Measurements from ENCODE around the gene CDK5RAP2. TPM values are rescaled to one million over a fixed set of nuclear protein-coding genes. Genes with fewer than 3 reads are reported as not detected.

The CDK5RAP2 gene
- total RNA-seq, 4 donors from 2014 or later: 41.6 to 77.2 (median 43.2) TPM

DNA sequence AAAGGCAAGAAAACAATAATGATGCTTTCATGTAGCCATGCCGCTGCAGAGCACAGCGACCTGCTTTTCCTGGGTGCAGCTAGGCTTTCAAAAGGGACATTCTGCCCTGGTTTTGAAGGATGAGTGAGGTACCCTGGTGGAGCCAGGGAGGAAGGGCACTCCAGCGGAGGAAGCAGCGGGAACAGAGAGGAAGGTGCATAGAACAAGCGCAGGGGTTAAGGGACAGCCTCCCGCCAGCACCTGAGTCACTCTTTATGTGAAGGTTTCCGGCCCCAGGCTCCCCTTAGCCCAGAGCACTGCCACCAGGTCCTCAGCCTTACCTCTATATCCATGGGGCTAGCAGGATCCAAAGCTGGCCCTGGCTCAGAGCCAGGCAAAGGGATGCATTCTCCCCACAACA, 221.1 kb downstream of the CDK5RAP2 start:
- H3K9me3 ChIP-seq: no peaks in the 10 kb centered on the region
- H3K27ac ChIP-seq: no peak overlapping the region
- WGBS, 2 donors (ENCODE audit: low coverage in 1 of 2): 72 to 82% methylated on average over 2 to 7 of the region's 7 CpGs
- no peaks in the 10 kb centered on the region for H3K27me3 ChIP-seq
- no peak overlapping the region for H3K4me3 ChIP-seq
- ATAC-seq: no peak
- no peak for TF ChIP-seq POLR2AphosphoS5 (IDR thresholded peaks at IDR 0.05)
- no peak for TF ChIP-seq EP300 (IDR thresholded peaks at IDR 0.05)
- TF ChIP-seq, protein P1, sequence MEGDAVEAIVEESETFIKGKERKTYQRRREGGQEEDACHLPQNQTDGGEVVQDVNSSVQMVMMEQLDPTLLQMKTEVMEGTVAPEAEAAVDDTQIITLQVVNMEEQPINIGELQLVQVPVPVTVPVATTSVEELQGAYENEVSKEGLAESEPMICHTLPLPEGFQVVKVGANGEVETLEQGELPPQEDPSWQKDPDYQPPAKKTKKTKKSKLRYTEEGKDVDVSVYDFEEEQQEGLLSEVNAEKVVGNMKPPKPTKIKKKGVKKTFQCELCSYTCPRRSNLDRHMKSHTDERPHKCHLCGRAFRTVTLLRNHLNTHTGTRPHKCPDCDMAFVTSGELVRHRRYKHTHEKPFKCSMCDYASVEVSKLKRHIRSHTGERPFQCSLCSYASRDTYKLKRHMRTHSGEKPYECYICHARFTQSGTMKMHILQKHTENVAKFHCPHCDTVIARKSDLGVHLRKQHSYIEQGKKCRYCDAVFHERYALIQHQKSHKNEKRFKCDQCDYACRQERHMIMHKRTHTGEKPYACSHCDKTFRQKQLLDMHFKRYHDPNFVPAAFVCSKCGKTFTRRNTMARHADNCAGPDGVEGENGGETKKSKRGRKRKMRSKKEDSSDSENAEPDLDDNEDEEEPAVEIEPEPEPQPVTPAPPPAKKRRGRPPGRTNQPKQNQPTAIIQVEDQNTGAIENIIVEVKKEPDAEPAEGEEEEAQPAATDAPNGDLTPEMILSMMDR (IDR thresholded peaks at IDR 0.05): no peak
- TF ChIP-seq POLR2A (IDR thresholded peaks at IDR 0.05): no peak
- H3K36me3 ChIP-seq: no peaks in the 10 kb centered on the region
- H3K4me1 ChIP-seq: no peaks in the 10 kb centered on the region

DNA sequence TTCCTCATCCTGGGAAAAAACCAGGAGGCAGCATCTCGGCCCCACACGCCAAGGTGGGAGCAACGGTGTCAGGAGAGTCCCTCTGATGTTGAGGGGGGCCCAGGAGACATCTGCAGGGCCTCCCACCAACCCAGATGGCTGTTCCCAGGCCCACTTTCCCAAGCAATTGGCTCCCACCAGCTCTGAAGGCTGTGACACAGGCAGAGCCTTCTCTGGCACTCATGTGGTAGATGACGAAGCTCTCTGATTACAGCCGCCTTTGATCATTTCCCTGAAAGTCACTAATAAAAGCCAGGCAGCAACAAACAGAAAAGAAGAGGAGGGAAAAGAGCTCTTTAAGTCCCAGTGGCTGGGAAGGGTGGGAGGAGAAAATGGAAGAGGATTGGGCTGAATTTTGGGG, 226.5 kb downstream of the CDK5RAP2 start:
- WGBS, 2 donors (ENCODE audit: low coverage in 1 of 2): 56% methylated on average over 3 of the region's 5 CpGs; no CpG with 5 or more reads in 1 of the 2 donors
- Histone ChIP-seq H3K27ac (no peak overlapping the region), H3K4me1 (no peaks in the 10 kb centered on the region), H3K36me3 (no peaks in the 10 kb centered on the region), H3K27me3 (peaks cover 5% of the 10 kb centered on the region), H3K4me3 (no peak overlapping the region), H3K9me3 (no peaks in the 10 kb centered on the region)
- no peak for TF ChIP-seq EP300 (IDR thresholded peaks at IDR 0.05)
- no peak for TF ChIP-seq POLR2A (IDR thresholded peaks at IDR 0.05)
- TF ChIP-seq POLR2AphosphoS5 (IDR thresholded peaks at IDR 0.05): no peak
- TF ChIP-seq, protein P1 (IDR thresholded peaks at IDR 0.05): no peak
- ATAC-seq: no peak

DNA sequence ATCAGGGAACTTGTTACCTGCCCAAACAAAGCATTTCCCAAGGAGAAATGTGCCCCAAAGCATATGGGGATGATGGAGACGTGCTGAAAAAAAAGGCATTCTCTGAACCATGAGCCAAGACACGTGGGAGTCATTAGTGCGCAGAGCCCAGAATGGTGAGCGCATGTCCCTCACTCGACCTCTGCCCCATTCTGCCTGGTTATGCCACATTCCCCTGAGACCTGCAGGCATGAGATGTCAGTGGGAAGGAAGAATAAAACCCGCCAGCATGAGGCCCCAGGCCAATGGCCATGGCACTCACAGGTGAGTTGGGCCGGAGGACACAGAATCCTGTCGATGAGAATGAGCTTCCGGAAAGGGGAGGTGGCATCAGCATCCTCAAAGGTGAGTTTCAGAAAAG, 228.9 kb downstream of the CDK5RAP2 start:
- no peaks in the 10 kb centered on the region for H3K4me1 ChIP-seq
- peaks cover 5% of the 10 kb centered on the region for H3K27me3 ChIP-seq
- H3K27ac ChIP-seq: no peak overlapping the region
- ATAC-seq: no peak
- no peak overlapping the region for H3K4me3 ChIP-seq
- no peak for TF ChIP-seq POLR2A (IDR thresholded peaks at IDR 0.05)
- TF ChIP-seq EP300 (IDR thresholded peaks at IDR 0.05): no peak
- TF ChIP-seq, protein P1 (IDR thresholded peaks at IDR 0.05): no peak
- TF ChIP-seq POLR2AphosphoS5 (IDR thresholded peaks at IDR 0.05): no peak
- no peaks in the 10 kb centered on the region for H3K36me3 ChIP-seq
- H3K9me3 ChIP-seq: no peaks in the 10 kb centered on the region
- 76 to 80% methylated on average over 1 to 9 of the region's 9 CpGs for whole genome bisulfite sequencing, 2 donors (ENCODE audit: low coverage in 1 of 2)

DNA sequence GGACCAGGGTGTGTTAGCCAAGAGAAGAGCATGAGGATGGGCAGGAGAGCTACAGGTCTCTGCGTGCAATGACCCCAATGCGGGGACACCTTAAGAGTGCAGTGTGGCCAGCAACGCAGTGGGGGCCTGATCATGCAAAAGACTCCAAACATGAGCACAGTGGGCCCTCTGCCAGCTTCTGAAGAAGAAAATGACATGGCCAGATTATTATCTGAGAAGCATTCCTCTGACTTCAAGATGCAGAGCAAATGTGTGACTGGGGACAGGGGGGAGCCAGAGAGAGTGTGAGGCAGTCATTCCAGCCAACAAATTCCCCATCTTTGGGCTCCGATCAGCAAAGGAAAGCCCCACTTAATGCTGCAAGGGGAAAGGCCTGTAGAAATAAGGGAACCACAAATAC, 229.4 kb downstream of the CDK5RAP2 start:
- 82 to 84% methylated on average over 2 to 3 of the region's 4 CpGs for WGBS, 2 donors (ENCODE audit: low coverage in 1 of 2)
- Histone ChIP-seq H3K27ac (no peak overlapping the region), H3K9me3 (no peaks in the 10 kb centered on the region), H3K4me3 (no peak overlapping the region), H3K27me3 (peaks cover 5% of the 10 kb centered on the region), H3K36me3 (no peaks in the 10 kb centered on the region), H3K4me1 (no peaks in the 10 kb centered on the region)
- no peak for TF ChIP-seq POLR2A (IDR thresholded peaks at IDR 0.05)
- TF ChIP-seq, protein P1 (IDR thresholded peaks at IDR 0.05): no peak
- TF ChIP-seq POLR2AphosphoS5 (IDR thresholded peaks at IDR 0.05): no peak
- TF ChIP-seq EP300 (IDR thresholded peaks at IDR 0.05): no peak
- no peak for ATAC-seq

DNA sequence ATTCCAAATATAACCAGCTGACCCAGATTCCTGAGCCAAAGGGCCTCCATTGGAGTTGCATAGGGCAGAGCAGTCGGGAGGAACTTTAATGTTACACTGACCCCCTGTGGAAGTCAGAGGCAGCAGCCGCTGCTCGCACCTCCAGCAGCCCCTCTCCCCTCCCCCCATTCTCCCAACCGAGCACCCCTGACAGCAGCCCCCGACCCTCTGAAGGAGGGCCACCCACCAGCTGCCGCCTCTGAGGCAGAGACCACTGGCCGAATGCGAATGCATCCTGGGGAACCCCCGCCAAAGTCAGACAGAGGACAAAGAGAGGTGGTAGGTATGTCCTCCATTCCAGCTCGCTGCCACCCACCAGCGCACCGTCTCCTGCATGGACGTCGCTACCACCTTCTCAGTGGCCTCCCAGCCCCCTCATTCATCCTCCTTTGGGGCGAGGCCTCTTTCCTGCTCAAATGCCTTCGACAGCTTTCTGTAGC, 231.0 kb downstream of the CDK5RAP2 start:
- Histone ChIP-seq H3K27ac (no peak overlapping the region), H3K27me3 (peaks cover 5% of the 10 kb centered on the region), H3K36me3 (no peaks in the 10 kb centered on the region), H3K4me1 (no peaks in the 10 kb centered on the region), H3K4me3 (no peak overlapping the region), H3K9me3 (no peaks in the 10 kb centered on the region)
- no peak for ATAC-seq
- TF ChIP-seq POLR2A (IDR thresholded peaks at IDR 0.05) (no peak), POLR2AphosphoS5 (IDR thresholded peaks at IDR 0.05) (no peak), EP300 (IDR thresholded peaks at IDR 0.05) (no peak)
- TF ChIP-seq, protein P1 (IDR thresholded peaks at IDR 0.05): peak in 1 of 4 experiments; percentile 57
- WGBS, 2 donors (ENCODE audit: low coverage in 1 of 2): 30 to 45% methylated on average over 7 to 10 of the region's 16 CpGs
